ENCODE measurements around the gene TRAF2.
"Not testable (repeated sequence)": the region's sequence is repeated elsewhere in the genome, so short reads cannot be mapped to it uniquely, and the experiment has no call there.

DNA sequence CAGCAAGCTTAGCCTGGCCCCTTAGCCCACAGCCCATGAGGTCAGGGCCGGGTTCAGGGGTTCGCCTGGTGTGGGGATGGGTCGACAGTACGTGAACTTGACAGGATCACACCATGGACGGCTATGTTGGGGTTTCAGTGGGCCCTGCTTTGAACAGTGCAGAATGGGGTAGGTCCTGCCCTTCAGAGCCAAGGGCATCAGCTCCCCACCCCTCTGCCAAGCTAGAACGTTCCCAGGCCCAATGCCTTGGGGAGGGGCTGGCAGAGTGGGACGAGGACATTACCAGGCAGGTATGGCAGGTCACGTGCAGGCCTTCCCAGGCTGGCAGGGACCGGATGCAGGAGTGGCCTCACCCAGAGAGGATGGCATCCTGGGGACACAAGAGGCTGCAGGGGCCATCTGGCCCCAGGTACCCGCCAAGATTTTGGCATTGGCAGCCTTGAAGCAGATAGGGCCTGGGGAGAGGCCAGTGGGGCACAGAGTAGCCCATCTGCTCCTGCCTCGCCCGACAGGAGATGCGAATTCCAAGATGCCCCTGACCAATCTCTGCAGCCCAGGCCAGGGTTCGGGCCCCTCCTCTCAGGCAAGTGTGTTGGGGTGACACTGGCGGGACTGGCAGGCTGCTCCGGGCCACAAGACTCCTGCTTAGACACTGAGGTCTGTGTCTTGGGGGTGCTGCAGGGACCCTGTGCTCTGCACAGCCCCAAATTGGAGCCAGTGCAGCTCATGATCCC lies 44.5 kb upstream of the TRAF2 start:
- TF ChIP-seq, protein P1, sequence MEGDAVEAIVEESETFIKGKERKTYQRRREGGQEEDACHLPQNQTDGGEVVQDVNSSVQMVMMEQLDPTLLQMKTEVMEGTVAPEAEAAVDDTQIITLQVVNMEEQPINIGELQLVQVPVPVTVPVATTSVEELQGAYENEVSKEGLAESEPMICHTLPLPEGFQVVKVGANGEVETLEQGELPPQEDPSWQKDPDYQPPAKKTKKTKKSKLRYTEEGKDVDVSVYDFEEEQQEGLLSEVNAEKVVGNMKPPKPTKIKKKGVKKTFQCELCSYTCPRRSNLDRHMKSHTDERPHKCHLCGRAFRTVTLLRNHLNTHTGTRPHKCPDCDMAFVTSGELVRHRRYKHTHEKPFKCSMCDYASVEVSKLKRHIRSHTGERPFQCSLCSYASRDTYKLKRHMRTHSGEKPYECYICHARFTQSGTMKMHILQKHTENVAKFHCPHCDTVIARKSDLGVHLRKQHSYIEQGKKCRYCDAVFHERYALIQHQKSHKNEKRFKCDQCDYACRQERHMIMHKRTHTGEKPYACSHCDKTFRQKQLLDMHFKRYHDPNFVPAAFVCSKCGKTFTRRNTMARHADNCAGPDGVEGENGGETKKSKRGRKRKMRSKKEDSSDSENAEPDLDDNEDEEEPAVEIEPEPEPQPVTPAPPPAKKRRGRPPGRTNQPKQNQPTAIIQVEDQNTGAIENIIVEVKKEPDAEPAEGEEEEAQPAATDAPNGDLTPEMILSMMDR (IDR thresholded peaks at IDR 0.05 in 2 of 3, conservative IDR thresholded peaks at IDR 0.05 in 1 of 3; ENCODE audit: insufficient read depth in 2 of 3, low read depth in 1 of 3, low read length in 3 of 3) = not testable (repeated sequence)
- not testable (repeated sequence) for TF ChIP-seq NR1H2 (CRISPR knock-in tag; IDR thresholded peaks at IDR 0.05); ZNF274 (IDR thresholded peaks at IDR 0.05; ENCODE audit: borderline replicate concordance, low read depth, low read length); CBFA2T2 (conservative IDR thresholded peaks at IDR 0.05); MAFF (IDR thresholded peaks at IDR 0.05; ENCODE audit: low read length); MAFG (tag; conservative IDR thresholded peaks at IDR 0.05); RNF2 (IDR thresholded peaks at IDR 0.05); KLF1 (tag; IDR thresholded peaks at IDR 0.05)
- TF ChIP-seq, protein P2, sequence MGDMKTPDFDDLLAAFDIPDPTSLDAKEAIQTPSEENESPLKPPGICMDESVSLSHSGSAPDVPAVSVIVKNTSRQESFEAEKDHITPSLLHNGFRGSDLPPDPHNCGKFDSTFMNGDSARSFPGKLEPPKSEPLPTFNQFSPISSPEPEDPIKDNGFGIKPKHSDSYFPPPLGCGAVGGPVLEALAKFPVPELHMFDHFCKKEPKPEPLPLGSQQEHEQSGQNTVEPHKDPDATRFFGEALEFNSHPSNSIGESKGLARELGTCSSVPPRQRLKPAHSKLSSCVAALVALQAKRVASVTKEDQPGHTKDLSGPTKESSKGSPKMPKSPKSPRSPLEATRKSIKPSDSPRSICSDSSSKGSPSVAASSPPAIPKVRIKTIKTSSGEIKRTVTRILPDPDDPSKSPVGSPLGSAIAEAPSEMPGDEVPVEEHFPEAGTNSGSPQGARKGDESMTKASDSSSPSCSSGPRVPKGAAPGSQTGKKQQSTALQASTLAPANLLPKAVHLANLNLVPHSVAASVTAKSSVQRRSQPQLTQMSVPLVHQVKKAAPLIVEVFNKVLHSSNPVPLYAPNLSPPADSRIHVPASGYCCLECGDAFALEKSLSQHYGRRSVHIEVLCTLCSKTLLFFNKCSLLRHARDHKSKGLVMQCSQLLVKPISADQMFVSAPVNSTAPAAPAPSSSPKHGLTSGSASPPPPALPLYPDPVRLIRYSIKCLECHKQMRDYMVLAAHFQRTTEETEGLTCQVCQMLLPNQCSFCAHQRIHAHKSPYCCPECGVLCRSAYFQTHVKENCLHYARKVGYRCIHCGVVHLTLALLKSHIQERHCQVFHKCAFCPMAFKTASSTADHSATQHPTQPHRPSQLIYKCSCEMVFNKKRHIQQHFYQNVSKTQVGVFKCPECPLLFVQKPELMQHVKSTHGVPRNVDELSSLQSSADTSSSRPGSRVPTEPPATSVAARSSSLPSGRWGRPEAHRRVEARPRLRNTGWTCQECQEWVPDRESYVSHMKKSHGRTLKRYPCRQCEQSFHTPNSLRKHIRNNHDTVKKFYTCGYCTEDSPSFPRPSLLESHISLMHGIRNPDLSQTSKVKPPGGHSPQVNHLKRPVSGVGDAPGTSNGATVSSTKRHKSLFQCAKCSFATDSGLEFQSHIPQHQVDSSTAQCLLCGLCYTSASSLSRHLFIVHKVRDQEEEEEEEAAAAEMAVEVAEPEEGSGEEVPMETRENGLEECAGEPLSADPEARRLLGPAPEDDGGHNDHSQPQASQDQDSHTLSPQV (IDR thresholded peaks at IDR 0.05) = not testable (repeated sequence)
